SK-N-SH (cell line): ENCODE results near the gene ASAH2B.
"Not testable (repeated sequence)": the region's sequence is repeated elsewhere in the genome, so short reads cannot be mapped to it uniquely, and the experiment has no call there.

Experiments
- CHD2 ChIP-seq: fragments of 150-350 bp; IDR thresholded peaks from 2 replicates; pipeline ENCODE4 v1.6.1; 2018; ENCODE audit warnings: low read length; ENCODE audit not compliant: partially characterized antibody
- CTCF ChIP-seq: fragments of 200-600 bp; sonication (generic); IDR thresholded peaks from 2 replicates; pipeline ENCODE4 v1.6.1; 2017; ENCODE audit warnings: antibody characterized with exemption, mild to moderate bottlenecking, moderate library complexity
- GABPA ChIP-seq: IDR thresholded peaks from 2 replicates; pipeline ENCODE4 v1.4.0; 2012; ENCODE audit warnings: low read depth, mild to moderate bottlenecking
- JUND ChIP-seq: IDR thresholded peaks from 2 replicates; pipeline ENCODE4 v1.4.0; 2012
- MAX ChIP-seq: IDR thresholded peaks from 2 replicates; pipeline ENCODE4 v1.4.0; 2012; ENCODE audit warnings: low read depth
- POLR2AphosphoS5 ChIP-seq: IDR thresholded peaks from 2 replicates; pipeline ENCODE4 v1.6.1; 2012; ENCODE audit warnings: low read depth, low read length
- RAD21 ChIP-seq: IDR thresholded peaks from 2 replicates; pipeline ENCODE4 v1.6.1; 2012; ENCODE audit warnings: mild to moderate bottlenecking, low read length
- REST ChIP-seq: IDR thresholded peaks from 2 replicates; pipeline ENCODE4 v1.6.1; 2012; ENCODE audit warnings: mild to moderate bottlenecking, low read depth, low read length, moderate library complexity
- RXRA ChIP-seq: IDR thresholded peaks from 2 replicates; pipeline ENCODE4 v1.4.0; 2012; ENCODE audit warnings: low read depth, mild to moderate bottlenecking, borderline replicate concordance
- TAF1 ChIP-seq: IDR thresholded peaks from 2 replicates; pipeline ENCODE4 v1.6.1; 2012; ENCODE audit warnings: low read depth, mild to moderate bottlenecking, low read length, moderate library complexity, borderline replicate concordance

GRCh38 chr10:50787962-50788361, 48.2 kb downstream of the ASAH2B start:
- TF ChIP-seq GABPA, TAF1, POLR2AphosphoS5, CHD2, CTCF, RAD21, REST, RXRA, JUND, MAX: not testable (repeated sequence)
